ENCODE measurements around the gene KCNMA1.

The KCNMA1 gene

DNA sequence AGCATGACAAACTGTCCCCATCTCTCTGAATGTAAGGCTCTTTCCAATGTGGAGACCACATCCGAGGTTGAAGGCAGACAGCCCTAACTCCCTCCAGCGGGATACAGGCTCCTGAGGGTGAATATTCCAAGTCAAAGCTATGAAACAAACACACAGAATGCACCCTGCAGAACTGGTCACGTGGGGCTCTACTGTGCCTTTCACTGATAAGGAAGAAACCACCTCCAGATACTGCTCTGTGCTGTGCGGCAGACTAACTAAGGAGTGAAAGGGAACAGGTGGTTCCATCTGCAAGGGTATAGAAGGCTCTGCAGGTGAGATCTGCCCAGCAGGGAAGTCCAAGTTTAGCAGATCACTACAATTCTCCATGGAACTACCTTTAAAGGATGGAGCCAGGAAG lies 534.4 kb downstream of the KCNMA1 start:
- TF ChIP-seq YY1 (IDR thresholded peaks at IDR 0.05; ENCODE audit: insufficient read depth, insufficient read length) (no peak), SUZ12 (IDR thresholded peaks at IDR 0.05; ENCODE audit: extremely low read depth, insufficient read depth, insufficient read length) (no peak), ZNF274 (IDR thresholded peaks at IDR 0.05; ENCODE audit: low read depth, low read length) (no peak)
- peaks cover 2% of the 10 kb centered on the region for H3K4me1 ChIP-seq (ENCODE audit: insufficient read depth, insufficient read length)
- no peaks in the 10 kb centered on the region for H3K36me3 ChIP-seq (ENCODE audit: insufficient read depth, insufficient read length, low read length)
- no peak overlapping the region for H3K4me3 ChIP-seq (ENCODE audit: insufficient read length, low read depth)
- H3K27me3 ChIP-seq (ENCODE audit: insufficient read depth, insufficient read length): no peaks in the 10 kb centered on the region
- no peak for DNase-seq (ENCODE audit: low read depth, low spot score)
- no peak overlapping the region for H3K9ac ChIP-seq (ENCODE audit: insufficient read length, low read depth)
- H3K9me3 ChIP-seq (ENCODE audit: insufficient read depth, low read length): no peaks in the 10 kb centered on the region

DNA sequence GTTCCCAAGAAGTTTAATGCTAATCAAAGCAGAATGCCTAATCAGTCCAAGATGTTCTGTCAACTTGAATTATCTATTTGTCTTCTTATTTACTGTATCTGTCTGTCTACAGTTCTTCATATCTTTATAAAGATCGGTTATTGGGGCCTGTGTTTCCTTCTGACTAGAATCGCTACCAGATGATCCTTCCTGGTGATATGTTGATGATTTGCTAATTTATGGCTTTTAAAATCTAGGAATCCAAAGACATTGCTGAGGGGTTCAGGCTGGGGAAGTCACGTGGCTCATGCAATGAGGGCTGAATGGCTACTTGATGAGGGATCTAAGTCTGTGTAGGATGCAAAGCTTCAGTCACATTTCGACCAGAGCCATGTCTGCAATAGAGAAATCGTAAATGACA lies 536.3 kb downstream of the KCNMA1 start:
- TF ChIP-seq SUZ12 (IDR thresholded peaks at IDR 0.05; ENCODE audit: extremely low read depth, insufficient read depth, insufficient read length): no peak
- no peaks in the 10 kb centered on the region for H3K36me3 ChIP-seq (ENCODE audit: insufficient read depth, insufficient read length, low read length)
- H3K9ac ChIP-seq (ENCODE audit: insufficient read length, low read depth): no peak overlapping the region
- H3K4me1 ChIP-seq (ENCODE audit: insufficient read depth, insufficient read length): peaks cover 2% of the 10 kb centered on the region
- no peak overlapping the region for H3K4me3 ChIP-seq (ENCODE audit: insufficient read length, low read depth)
- H3K27me3 ChIP-seq (ENCODE audit: insufficient read depth, insufficient read length): no peaks in the 10 kb centered on the region
- no peak for DNase-seq (ENCODE audit: low read depth, low spot score)
- H3K9me3 ChIP-seq (ENCODE audit: insufficient read depth, low read length): no peaks in the 10 kb centered on the region

DNA sequence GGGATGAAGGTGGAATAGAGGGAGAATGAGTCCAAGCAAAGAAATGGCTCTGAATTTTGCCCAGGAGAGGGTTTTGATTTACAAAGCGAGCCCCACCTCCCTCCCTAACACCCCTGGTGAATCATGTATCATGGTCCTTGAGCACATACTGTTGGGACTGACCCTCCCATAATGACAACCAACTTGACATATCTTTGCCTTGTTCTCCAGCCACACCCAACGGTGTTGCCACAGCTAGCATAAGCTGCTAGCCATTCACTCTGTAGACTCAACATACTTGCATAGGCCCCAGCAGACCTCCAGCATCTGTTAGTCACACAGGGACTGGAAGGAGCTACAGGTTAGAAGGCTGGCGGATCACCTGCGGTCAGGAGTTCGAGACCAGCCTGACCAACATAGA lies 538.5 kb downstream of the KCNMA1 start:
- no peaks in the 10 kb centered on the region for H3K4me1 ChIP-seq (ENCODE audit: insufficient read depth, insufficient read length)
- TF ChIP-seq YY1 (IDR thresholded peaks at IDR 0.05; ENCODE audit: insufficient read depth, insufficient read length) (no peak), ZNF274 (IDR thresholded peaks at IDR 0.05; ENCODE audit: low read depth, low read length) (no peak), SUZ12 (IDR thresholded peaks at IDR 0.05; ENCODE audit: extremely low read depth, insufficient read depth, insufficient read length) (no peak)

DNA sequence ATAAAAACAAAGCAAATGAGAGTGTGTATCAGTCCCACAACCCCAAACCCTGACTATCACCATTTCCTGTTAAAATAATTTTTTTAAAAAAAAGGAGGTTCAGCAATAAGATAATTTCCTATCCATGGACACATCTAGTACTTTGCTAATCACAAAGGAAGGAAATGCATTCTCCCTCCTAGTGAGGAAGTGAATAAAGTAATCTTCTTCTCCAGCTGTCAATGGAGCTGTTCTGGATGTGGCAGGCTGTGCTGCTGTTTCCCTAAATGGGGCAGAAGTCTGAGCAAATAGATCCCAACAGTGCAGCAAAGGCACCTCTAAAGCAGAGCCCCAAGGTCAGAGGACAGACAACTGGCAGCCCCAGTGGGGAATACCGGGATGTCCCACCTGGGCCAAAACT lies 540.0 kb downstream of the KCNMA1 start:
- TF ChIP-seq ZNF274 (IDR thresholded peaks at IDR 0.05; ENCODE audit: low read depth, low read length) (no peak), SUZ12 (IDR thresholded peaks at IDR 0.05; ENCODE audit: extremely low read depth, insufficient read depth, insufficient read length) (no peak), YY1 (IDR thresholded peaks at IDR 0.05; ENCODE audit: insufficient read depth, insufficient read length) (no peak)

More for the DNA sequence above, 538.5 kb downstream of the KCNMA1 start:
- no peak overlapping the region for H3K9ac ChIP-seq (ENCODE audit: insufficient read length, low read depth)
- H3K36me3 ChIP-seq (ENCODE audit: insufficient read depth, insufficient read length, low read length): no peaks in the 10 kb centered on the region
- no peaks in the 10 kb centered on the region for H3K27me3 ChIP-seq (ENCODE audit: insufficient read depth, insufficient read length)
- H3K9me3 ChIP-seq (ENCODE audit: insufficient read depth, low read length): no peaks in the 10 kb centered on the region
- H3K4me3 ChIP-seq (ENCODE audit: insufficient read length, low read depth): no peak overlapping the region
- DNase-seq (ENCODE audit: low read depth, low spot score): no peak

DNA sequence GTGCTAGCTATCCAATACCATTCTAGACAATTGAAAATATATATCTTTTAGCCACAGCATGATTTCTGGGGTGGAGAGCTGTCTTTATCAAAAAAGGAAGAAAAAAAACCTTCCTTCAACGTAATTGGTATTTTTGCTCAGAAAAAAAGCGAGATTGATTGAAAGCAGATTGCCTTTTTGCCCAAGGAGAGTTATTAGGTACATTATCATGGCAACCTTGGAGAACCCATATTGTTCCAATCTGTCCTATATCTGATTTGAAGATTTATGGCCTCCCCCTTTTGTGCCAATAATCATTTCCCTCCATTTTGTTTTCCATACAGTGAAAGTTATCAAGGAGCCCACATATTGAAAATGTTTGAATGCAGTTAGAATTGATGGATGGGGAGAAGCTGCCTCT lies 544.5 kb downstream of the KCNMA1 start:
- no peaks in the 10 kb centered on the region for H3K27me3 ChIP-seq (ENCODE audit: insufficient read depth, insufficient read length)

More for the DNA sequence above, 540.0 kb downstream of the KCNMA1 start:
- Histone ChIP-seq H3K4me3 (ENCODE audit: insufficient read length, low read depth) (no peak overlapping the region), H3K4me1 (ENCODE audit: insufficient read depth, insufficient read length) (no peaks in the 10 kb centered on the region), H3K9ac (ENCODE audit: insufficient read length, low read depth) (no peak overlapping the region), H3K27me3 (ENCODE audit: insufficient read depth, insufficient read length) (no peaks in the 10 kb centered on the region), H3K9me3 (ENCODE audit: insufficient read depth, low read length) (no peaks in the 10 kb centered on the region), H3K36me3 (ENCODE audit: insufficient read depth, insufficient read length, low read length) (no peaks in the 10 kb centered on the region)
- no peak for DNase-seq (ENCODE audit: low read depth, low spot score)

DNA sequence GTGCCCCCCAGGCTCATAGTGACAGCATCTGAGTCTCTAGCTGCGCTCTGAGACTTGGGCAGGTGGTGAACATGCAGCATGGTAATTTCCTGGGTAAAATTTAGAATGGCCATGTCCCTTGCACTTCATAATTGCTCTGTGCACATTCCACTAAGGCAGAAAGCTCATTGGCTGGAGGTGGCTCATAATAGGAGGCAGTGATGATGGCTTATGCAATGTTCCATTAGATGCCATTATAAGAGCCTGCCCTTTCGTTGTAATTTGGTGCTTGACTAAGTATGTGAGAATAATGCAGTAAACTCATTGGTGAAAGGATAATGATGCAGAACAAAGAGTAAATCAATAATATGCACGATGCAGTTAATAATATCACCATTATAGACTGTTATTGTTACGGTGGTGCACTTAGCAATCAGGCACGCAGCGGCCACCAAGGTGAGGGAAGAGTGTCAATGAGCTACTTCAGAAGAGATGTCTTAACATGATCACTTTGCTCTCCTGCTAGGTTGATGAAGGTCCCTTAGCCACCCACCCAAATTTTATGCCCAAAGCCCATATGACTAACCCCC lies 545.9 kb downstream of the KCNMA1 start:
- Histone ChIP-seq H3K36me3 (ENCODE audit: insufficient read depth, insufficient read length, low read length) (peaks cover 3% of the 10 kb centered on the region), H3K4me3 (ENCODE audit: insufficient read length, low read depth) (no peak overlapping the region), H3K27me3 (ENCODE audit: insufficient read depth, insufficient read length) (no peaks in the 10 kb centered on the region), H3K4me1 (ENCODE audit: insufficient read depth, insufficient read length) (no peaks in the 10 kb centered on the region), H3K9me3 (ENCODE audit: insufficient read depth, low read length) (no peaks in the 10 kb centered on the region), H3K9ac (ENCODE audit: insufficient read length, low read depth) (no peak overlapping the region)
- TF ChIP-seq SUZ12 (IDR thresholded peaks at IDR 0.05; ENCODE audit: extremely low read depth, insufficient read depth, insufficient read length) (no peak), ZNF274 (IDR thresholded peaks at IDR 0.05; ENCODE audit: low read depth, low read length) (no peak), YY1 (IDR thresholded peaks at IDR 0.05; ENCODE audit: insufficient read depth, insufficient read length) (no peak)
- no peak for DNase-seq (ENCODE audit: low read depth, low spot score)

More for the DNA sequence above, 544.5 kb downstream of the KCNMA1 start:
- H3K4me3 ChIP-seq (ENCODE audit: insufficient read length, low read depth): no peak overlapping the region
- peaks cover 3% of the 10 kb centered on the region for H3K36me3 ChIP-seq (ENCODE audit: insufficient read depth, insufficient read length, low read length)
- no peak for DNase-seq (ENCODE audit: low read depth, low spot score)
- no peak overlapping the region for H3K9ac ChIP-seq (ENCODE audit: insufficient read length, low read depth)
- TF ChIP-seq YY1 (IDR thresholded peaks at IDR 0.05; ENCODE audit: insufficient read depth, insufficient read length): no peak
- TF ChIP-seq ZNF274 (IDR thresholded peaks at IDR 0.05; ENCODE audit: low read depth, low read length): no peak
- TF ChIP-seq SUZ12 (IDR thresholded peaks at IDR 0.05; ENCODE audit: extremely low read depth, insufficient read depth, insufficient read length): no peak
- no peaks in the 10 kb centered on the region for H3K4me1 ChIP-seq (ENCODE audit: insufficient read depth, insufficient read length)
- no peaks in the 10 kb centered on the region for H3K9me3 ChIP-seq (ENCODE audit: insufficient read depth, low read length)

DNA sequence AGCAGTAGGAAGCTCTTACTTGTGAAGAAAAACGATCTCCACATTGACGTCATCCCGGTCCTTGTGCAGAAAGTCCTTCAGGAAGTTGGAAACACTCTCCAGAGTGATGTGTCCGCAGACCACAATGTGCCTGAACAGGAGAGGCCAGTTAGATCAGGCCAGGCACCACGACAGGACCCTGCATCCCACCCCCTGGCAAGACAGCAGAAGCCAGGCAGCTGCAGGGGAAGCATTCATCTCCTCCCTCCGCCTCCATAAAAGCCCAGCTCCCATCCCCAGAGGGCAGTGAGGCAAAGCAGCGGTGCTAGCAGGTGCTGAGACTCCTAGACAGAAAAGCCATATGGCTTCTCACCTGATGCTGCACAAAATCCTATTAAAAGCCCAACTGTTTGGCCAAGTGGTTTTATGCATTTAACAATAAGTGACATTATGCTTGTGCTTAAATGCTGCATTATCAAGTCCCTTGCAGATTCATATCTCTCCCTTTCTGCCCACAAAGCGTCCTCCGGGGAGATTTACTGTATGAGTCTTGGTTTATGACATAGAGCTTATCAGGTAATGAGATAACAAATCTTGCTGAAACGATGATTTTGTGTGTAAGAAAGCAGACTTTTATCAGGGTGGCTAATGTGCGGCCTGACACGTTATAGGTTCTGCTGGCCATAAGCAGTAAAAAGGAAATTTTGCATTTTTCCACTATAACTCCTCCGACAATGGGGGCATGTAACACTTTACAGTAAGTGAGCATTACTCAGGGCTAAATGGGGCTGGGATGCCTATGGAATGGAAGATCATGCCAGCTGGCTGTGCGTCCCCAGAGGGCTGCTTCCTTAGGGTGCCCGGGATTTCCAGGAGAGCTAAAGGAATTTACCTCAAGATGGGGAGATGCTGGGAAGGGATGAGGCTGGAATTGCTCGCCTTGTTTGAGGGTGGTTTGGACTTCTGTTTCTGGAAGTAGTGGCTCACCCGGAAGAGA lies 546.9 kb downstream of the KCNMA1 start:
- peaks cover 3% of the 10 kb centered on the region for H3K36me3 ChIP-seq (ENCODE audit: insufficient read depth, insufficient read length, low read length)
- H3K9ac ChIP-seq (ENCODE audit: insufficient read length, low read depth): no peak overlapping the region
- no peak for DNase-seq (ENCODE audit: low read depth, low spot score)
- H3K27me3 ChIP-seq (ENCODE audit: insufficient read depth, insufficient read length): no peaks in the 10 kb centered on the region
- TF ChIP-seq SUZ12 (IDR thresholded peaks at IDR 0.05; ENCODE audit: extremely low read depth, insufficient read depth, insufficient read length): no peak
- TF ChIP-seq ZNF274 (IDR thresholded peaks at IDR 0.05; ENCODE audit: low read depth, low read length): no peak
- no peak for TF ChIP-seq YY1 (IDR thresholded peaks at IDR 0.05; ENCODE audit: insufficient read depth, insufficient read length)
- H3K4me3 ChIP-seq (ENCODE audit: insufficient read length, low read depth): no peak overlapping the region
- H3K9me3 ChIP-seq (ENCODE audit: insufficient read depth, low read length): no peaks in the 10 kb centered on the region
- no peaks in the 10 kb centered on the region for H3K4me1 ChIP-seq (ENCODE audit: insufficient read depth, insufficient read length)

Measured in NT2/D1 (cell line).